GM13976 (cell line): ENCODE results near the gene LAMB1.

Experiments
- DNase-seq: peaks from one replicate; pipeline ENCODE4 v3.0.0; 2012; ENCODE audit warnings: low spot score
- CTCF ChIP-seq: IDR thresholded peaks from 2 replicates; pipeline ENCODE4 v1.5.1; 2012; ENCODE audit warnings: borderline replicate concordance, mild to moderate bottlenecking; ENCODE audit not compliant: insufficient read depth; ENCODE audit errors: extremely low read depth, missing control alignments, control extremely low read depth
- in situ Hi-C: fragments of 300-500 bp; cut with MboI; formaldehyde crosslinking; loops from one replicate; pipeline ENCODE4 v1.12.0; 2022; ENCODE audit warnings: low sequenced_read_pairs, mixed read lengths, inconsistent platforms; ENCODE audit not compliant: unreplicated experiment

LAMB1 gene

GRCh38 chr7:107939573-107940489, 63.1 kb downstream of the LAMB1 start:
- no peak for TF ChIP-seq CTCF
- in situ Hi-C loops, result no loop called here
- no peak for DNase-seq

GRCh38 chr7:107938456-107939250, 64.3 kb downstream of the LAMB1 start:
- in situ Hi-C loops, result no loop called here
- TF ChIP-seq CTCF, result no peak
- no peak for DNase-seq

- DNase-seq, result no peak
These were observed 65.4 kb downstream of the LAMB1 start for GRCh38 chr7:107937531-107937930.

GRCh38 chr7:107936312-107936711, 66.6 kb downstream of the LAMB1 start:
- no peak for TF ChIP-seq CTCF
- DNase-seq, result no peak
- in situ Hi-C loops, result no loop called here

More at GRCh38 chr7:107937531-107937930, 65.4 kb downstream of the LAMB1 start:
- in situ Hi-C loops, result no loop called here
- TF ChIP-seq CTCF, result no peak

GRCh38 chr7:107934991-107935770, 67.8 kb downstream of the LAMB1 start:
- no peak for TF ChIP-seq CTCF
- in situ Hi-C loops, result no loop called here
- DNase-seq, result no peak
